Embryonic facial prominence (tissue), 1 donor: ENCODE measurements around the gene SLC35F5.
"Not testable (repeated sequence)": the region's sequence is repeated elsewhere in the genome, so short reads cannot be mapped to it uniquely, and the experiment has no call there.

Source experiments
- DNase-seq: peaks from one replicate; pipeline ENCODE4 v3.0.0-alpha.2; 2016; ENCODE audit errors: extremely low spot score

The SLC35F5 gene

GRCh38 chr2:113756355-113757137, at the start of gene SLC35F5:
SLC35F5 (minus strand) TSS chr2:113756642; CDS start chr2:113756409, 233 bp downstream.
- peak; percentile 76 for DNase-seq

- DNase-seq = no peak
Observed at GRCh38 chr2:113799375-113799774, 42.9 kb upstream of the SLC35F5 start.

GRCh38 chr2:113797237-113797636, 40.8 kb upstream of the SLC35F5 start:
- DNase-seq = no peak

GRCh38 chr2:113796592-113797175, 40.2 kb upstream of the SLC35F5 start:
- no peak for DNase-seq

- no peak for DNase-seq
Observed at GRCh38 chr2:113795405-113795920, 39.0 kb upstream of the SLC35F5 start.

GRCh38 chr2:113791697-113792590, 35.5 kb upstream of the SLC35F5 start:
- DNase-seq = no peak

GRCh38 chr2:113784823-113785744, 28.6 kb upstream of the SLC35F5 start:
- no peak for DNase-seq

- no peak for DNase-seq
Observed at GRCh38 chr2:113780472-113780871, 24.0 kb upstream of the SLC35F5 start.

- DNase-seq = no peak
Observed at GRCh38 chr2:113777371-113777770, 20.9 kb upstream of the SLC35F5 start.

GRCh38 chr2:113776949-113777348, 20.5 kb upstream of the SLC35F5 start:
- DNase-seq = no peak

- not testable (repeated sequence) for DNase-seq
Observed at GRCh38 chr2:113774616-113775015, 18.2 kb upstream of the SLC35F5 start.

- no peak for DNase-seq
Observed at GRCh38 chr2:113770929-113771328, 14.5 kb upstream of the SLC35F5 start.

- no peak for DNase-seq
Observed at GRCh38 chr2:113769555-113769954, 13.1 kb upstream of the SLC35F5 start.

- no peak for DNase-seq
Observed at GRCh38 chr2:113768770-113769169, 12.3 kb upstream of the SLC35F5 start.

- no peak for DNase-seq
Observed at GRCh38 chr2:113767811-113768460, 11.5 kb upstream of the SLC35F5 start.

- DNase-seq = no peak
Observed at GRCh38 chr2:113765276-113765675, 8.8 kb upstream of the SLC35F5 start.

- no peak for DNase-seq
Observed at GRCh38 chr2:113762377-113763118, 6.1 kb upstream of the SLC35F5 start.

GRCh38 chr2:113760400-113760799, 4.0 kb upstream of the SLC35F5 start:
- DNase-seq = no peak

GRCh38 chr2:113757138-113757657, 756 bp upstream of the SLC35F5 start:
- DNase-seq = no peak
